Measurements from ENCODE around the gene SBK3. TPM values are rescaled to one million over a fixed set of nuclear protein-coding genes. Genes with fewer than 3 reads are reported as not detected.

The SBK3 gene
- total and polyA plus RNA-seq, 2 of the 8 experiments (the other 6 are each of a cell fraction or from before 2014, with no cell fraction given) = 0.76 to 1.5 TPM

- no peak for TF ChIP-seq SP2 (IDR thresholded peaks at IDR 0.05; ENCODE audit: low read length)
- TF ChIP-seq PHF8 (conservative IDR thresholded peaks at IDR 0.05; ENCODE audit: low read depth, low read length) = no peak
- TF ChIP-seq KDM4A (IDR thresholded peaks at IDR 0.05; ENCODE audit: low read depth, low read length, severe bottlenecking) = peak; percentile 44
- no peak for TF ChIP-seq KDM1A (IDR thresholded peaks at IDR 0.05; ENCODE audit: borderline replicate concordance, low read length)
- TF ChIP-seq POU5F1 (IDR thresholded peaks at IDR 0.05; ENCODE audit: low read depth, low read length) = no peak
Measured at GRCh38 chr19:55586976-55587668, 41.8 kb upstream of the SBK3 start (continued).
